ENCODE results near the gene RRN3. TPM values are rescaled to one million over a fixed set of nuclear protein-coding genes. Genes with fewer than 3 reads are reported as not detected.

The RRN3 gene
- total RNA-seq, 1 experiment from 2014 or later, result 40.9 TPM

- no peaks in the 10 kb centered on the region for H3K9me3 Mint-ChIP-seq
- no peak overlapping the region for H3K4me3 Mint-ChIP-seq
- WGBS (ENCODE audit: extremely low coverage, insufficient read length, low lambda C conversion rate), result no CpG with 5 or more reads among the region's 9 CpGs
Observed at GRCh38 chr16:15038689-15039088, 55.4 kb downstream of the RRN3 start.

More at GRCh38 chr16:15038689-15039088, 55.4 kb downstream of the RRN3 start:
- Histone ChIP-seq H3K23me2 (ENCODE audit: insufficient read length, low read depth, low read length, poor library complexity, severe bottlenecking) (no peaks in the 10 kb centered on the region), H3T11ph (ENCODE audit: low read length) (no peak overlapping the region), H2BK12ac (ENCODE audit: insufficient read length, low read depth, low read length) (no peak overlapping the region), H3K9me3 (ENCODE audit: control insufficient read depth, low read depth, low read length) (no peaks in the 10 kb centered on the region), H2BK15ac (ENCODE audit: low read depth, low read length) (no peak overlapping the region), H3K79me2 (ENCODE audit: insufficient read depth, low read length) (no peaks in the 10 kb centered on the region), H3K27ac (ENCODE audit: insufficient read length, low read depth, low read length) (no peak overlapping the region), H3K4me2 (ENCODE audit: insufficient read depth, insufficient read length, low read length) (no peak overlapping the region), H4K5ac (ENCODE audit: insufficient read length, low read depth, low read length) (no peak overlapping the region), H3K23ac (ENCODE audit: insufficient read length, low read depth, low read length) (no peak overlapping the region), H3K14ac (ENCODE audit: insufficient read depth, low read length) (no peak overlapping the region), H4K8ac (replicated peaks; ENCODE audit: insufficient read length, low read depth, low read length) (no peak overlapping the region), H3K18ac (ENCODE audit: insufficient read length, low read depth, low read length) (no peak overlapping the region), H3K79me1 (ENCODE audit: insufficient read depth, low read depth, low read length, poor library complexity, severe bottlenecking) (no peaks in the 10 kb centered on the region), H2AK5ac (ENCODE audit: insufficient read length, low read length) (no peak overlapping the region), H4K20me1 (ENCODE audit: control insufficient read depth, insufficient read depth, insufficient read length) (no peaks in the 10 kb centered on the region), H3K4me1 (ENCODE audit: insufficient read depth, low read length) (no peaks in the 10 kb centered on the region), H2BK5ac (ENCODE audit: insufficient read length, low read length) (no peak overlapping the region), H3K9ac (ENCODE audit: extremely low read depth, insufficient read length, low read length) (no peak overlapping the region), H2BK20ac (ENCODE audit: low read depth, low read length, poor library complexity, severe bottlenecking) (no peak overlapping the region), H4K91ac (ENCODE audit: insufficient read length, low read depth, low read length) (no peak overlapping the region), H3K56ac (ENCODE audit: insufficient read length, low read depth, low read length) (no peak overlapping the region), H2AFZ (ENCODE audit: low read length) (no peak overlapping the region), H3K27me3 (ENCODE audit: insufficient read depth, low read length) (no peaks in the 10 kb centered on the region), H3K4ac (ENCODE audit: low read depth, low read length) (no peak overlapping the region), H2BK120ac (ENCODE audit: low read depth, low read length, poor library complexity, severe bottlenecking) (no peak overlapping the region)
- Mint-ChIP-seq H3K27ac (peak overlapping the region in 1 of 3 experiments; percentile 51; a peak in 2 of 7 replicates), H3K4me1 (no peaks in the 10 kb centered on the region), H3K27me3 (ENCODE audit: low read depth) (no peaks in the 10 kb centered on the region), H3K36me3 (ENCODE audit: insufficient read depth in 1 of 3, low read depth in 3 of 3) (peaks cover 15 to 80% (median 58%) of the 10 kb centered on the region in 3 experiments; a peak in 6 of 7 replicates)
- TF ChIP-seq, protein P1, sequence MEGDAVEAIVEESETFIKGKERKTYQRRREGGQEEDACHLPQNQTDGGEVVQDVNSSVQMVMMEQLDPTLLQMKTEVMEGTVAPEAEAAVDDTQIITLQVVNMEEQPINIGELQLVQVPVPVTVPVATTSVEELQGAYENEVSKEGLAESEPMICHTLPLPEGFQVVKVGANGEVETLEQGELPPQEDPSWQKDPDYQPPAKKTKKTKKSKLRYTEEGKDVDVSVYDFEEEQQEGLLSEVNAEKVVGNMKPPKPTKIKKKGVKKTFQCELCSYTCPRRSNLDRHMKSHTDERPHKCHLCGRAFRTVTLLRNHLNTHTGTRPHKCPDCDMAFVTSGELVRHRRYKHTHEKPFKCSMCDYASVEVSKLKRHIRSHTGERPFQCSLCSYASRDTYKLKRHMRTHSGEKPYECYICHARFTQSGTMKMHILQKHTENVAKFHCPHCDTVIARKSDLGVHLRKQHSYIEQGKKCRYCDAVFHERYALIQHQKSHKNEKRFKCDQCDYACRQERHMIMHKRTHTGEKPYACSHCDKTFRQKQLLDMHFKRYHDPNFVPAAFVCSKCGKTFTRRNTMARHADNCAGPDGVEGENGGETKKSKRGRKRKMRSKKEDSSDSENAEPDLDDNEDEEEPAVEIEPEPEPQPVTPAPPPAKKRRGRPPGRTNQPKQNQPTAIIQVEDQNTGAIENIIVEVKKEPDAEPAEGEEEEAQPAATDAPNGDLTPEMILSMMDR (conservative IDR thresholded peaks at IDR 0.05), result no peak
- no peak for DNase-seq

Measured in H9 (cell line).